ENCODE results near the gene SLC4A11.
A peak's percentile ranks its signal among the peaks of the same experiment; 100 is the strongest.
"Not testable (repeated sequence)": the region's sequence is repeated elsewhere in the genome, so short reads cannot be mapped to it uniquely, and the experiment has no call there.

Gene SLC4A11

GRCh38 chr20:3227936-3228749 lies 10.8 kb downstream of the SLC4A11 start:
- Mint-ChIP-seq H3K4me3 (no peak overlapping the region), H3K9me3 (no peaks in the 10 kb centered on the region), H3K36me3 (ENCODE audit: low read depth) (peaks cover 2% of the 10 kb centered on the region), H3K27ac (no peak overlapping the region), H3K27me3 (ENCODE audit: low read depth) (no peaks in the 10 kb centered on the region), H3K4me1 (ENCODE audit: low read depth) (peaks cover under 1% of the 10 kb centered on the region)
- DNase-seq (ENCODE audit: low spot score), result no peak

GRCh38 chr20:3227506-3227905 lies 11.5 kb downstream of the SLC4A11 start:
- H3K9me3 Mint-ChIP-seq, result no peaks in the 10 kb centered on the region
- H3K4me3 Mint-ChIP-seq, result no peak overlapping the region
- peaks cover 3% of the 10 kb centered on the region for H3K36me3 Mint-ChIP-seq (ENCODE audit: low read depth)
- H3K27ac Mint-ChIP-seq, result no peak overlapping the region
- no peaks in the 10 kb centered on the region for H3K27me3 Mint-ChIP-seq (ENCODE audit: low read depth)
- DNase-seq (ENCODE audit: low spot score), result no peak
- peaks cover 7% of the 10 kb centered on the region for H3K4me1 Mint-ChIP-seq (ENCODE audit: low read depth)

- no peak overlapping the region for H3K27ac Mint-ChIP-seq
- no peak overlapping the region for H3K4me3 Mint-ChIP-seq
- peaks cover 5% of the 10 kb centered on the region for H3K36me3 Mint-ChIP-seq (ENCODE audit: low read depth)
Measured at GRCh38 chr20:3226864-3227263, 12.1 kb downstream of the SLC4A11 start.

GRCh38 chr20:3226093-3226492 lies 12.9 kb downstream of the SLC4A11 start:
- no peak overlapping the region for H3K27ac Mint-ChIP-seq
- H3K27me3 Mint-ChIP-seq (ENCODE audit: low read depth), result no peaks in the 10 kb centered on the region
- H3K4me1 Mint-ChIP-seq (ENCODE audit: low read depth), result peaks cover 8% of the 10 kb centered on the region
- no peaks in the 10 kb centered on the region for H3K9me3 Mint-ChIP-seq
- H3K4me3 Mint-ChIP-seq, result no peak overlapping the region
- DNase-seq (ENCODE audit: low spot score), result no peak
- peaks cover 13% of the 10 kb centered on the region for H3K36me3 Mint-ChIP-seq (ENCODE audit: low read depth)

More at GRCh38 chr20:3226864-3227263, 12.1 kb downstream of the SLC4A11 start:
- DNase-seq (ENCODE audit: low spot score), result no peak
- H3K9me3 Mint-ChIP-seq, result no peaks in the 10 kb centered on the region
- H3K27me3 Mint-ChIP-seq (ENCODE audit: low read depth), result no peaks in the 10 kb centered on the region
- H3K4me1 Mint-ChIP-seq (ENCODE audit: low read depth), result peaks cover 8% of the 10 kb centered on the region

- Mint-ChIP-seq H3K36me3 (ENCODE audit: low read depth) (peaks cover 17% of the 10 kb centered on the region), H3K27me3 (ENCODE audit: low read depth) (no peaks in the 10 kb centered on the region), H3K9me3 (no peaks in the 10 kb centered on the region), H3K4me3 (no peak overlapping the region), H3K27ac (no peak overlapping the region), H3K4me1 (ENCODE audit: low read depth) (peaks cover 8% of the 10 kb centered on the region)
- DNase-seq (ENCODE audit: low spot score), result no peak
Measured at GRCh38 chr20:3224681-3225421, 14.1 kb downstream of the SLC4A11 start.

GRCh38 chr20:3223994-3224680 lies 14.9 kb downstream of the SLC4A11 start:
- Mint-ChIP-seq H3K27me3 (ENCODE audit: low read depth) (no peaks in the 10 kb centered on the region), H3K9me3 (no peaks in the 10 kb centered on the region), H3K36me3 (ENCODE audit: low read depth) (peaks cover 17% of the 10 kb centered on the region), H3K27ac (no peak overlapping the region), H3K4me1 (ENCODE audit: low read depth) (peaks cover 8% of the 10 kb centered on the region), H3K4me3 (no peak overlapping the region)
- no peak for DNase-seq (ENCODE audit: low spot score)

GRCh38 chr20:3223651-3223993 lies 15.4 kb downstream of the SLC4A11 start:
- peaks cover 8% of the 10 kb centered on the region for H3K4me1 Mint-ChIP-seq (ENCODE audit: low read depth)
- H3K27ac Mint-ChIP-seq, result no peak overlapping the region
- H3K9me3 Mint-ChIP-seq, result no peaks in the 10 kb centered on the region
- no peak for DNase-seq (ENCODE audit: low spot score)
- H3K27me3 Mint-ChIP-seq (ENCODE audit: low read depth), result no peaks in the 10 kb centered on the region
- H3K36me3 Mint-ChIP-seq (ENCODE audit: low read depth), result peaks cover 17% of the 10 kb centered on the region
- H3K4me3 Mint-ChIP-seq, result no peak overlapping the region

- no peak for DNase-seq (ENCODE audit: low spot score)
- Mint-ChIP-seq H3K4me3 (no peak overlapping the region), H3K9me3 (no peaks in the 10 kb centered on the region), H3K36me3 (ENCODE audit: low read depth) (peaks cover 17% of the 10 kb centered on the region), H3K4me1 (ENCODE audit: low read depth) (peaks cover 8% of the 10 kb centered on the region), H3K27ac (peak overlapping the region; percentile 31), H3K27me3 (ENCODE audit: low read depth) (no peaks in the 10 kb centered on the region)
Measured at GRCh38 chr20:3222635-3223600, 16.1 kb downstream of the SLC4A11 start.

- DNase-seq (ENCODE audit: low spot score), result no peak
- H3K27me3 Mint-ChIP-seq (ENCODE audit: low read depth), result no peaks in the 10 kb centered on the region
- peaks cover 17% of the 10 kb centered on the region for H3K36me3 Mint-ChIP-seq (ENCODE audit: low read depth)
- H3K27ac Mint-ChIP-seq, result no peak overlapping the region
- peaks cover 8% of the 10 kb centered on the region for H3K4me1 Mint-ChIP-seq (ENCODE audit: low read depth)
- H3K9me3 Mint-ChIP-seq, result no peaks in the 10 kb centered on the region
- H3K4me3 Mint-ChIP-seq, result no peak overlapping the region
Measured at GRCh38 chr20:3221398-3222226, 17.4 kb downstream of the SLC4A11 start.

GRCh38 chr20:3218307-3218988 lies 20.5 kb downstream of the SLC4A11 start:
- H3K27ac Mint-ChIP-seq, result no peak overlapping the region
- peaks cover 20% of the 10 kb centered on the region for H3K36me3 Mint-ChIP-seq (ENCODE audit: low read depth)
- peaks cover 8% of the 10 kb centered on the region for H3K4me1 Mint-ChIP-seq (ENCODE audit: low read depth)

GRCh38 chr20:3215359-3215917 lies 23.6 kb downstream of the SLC4A11 start:
- H3K4me3 Mint-ChIP-seq; DNase-seq (ENCODE audit: low spot score); H3K27me3 Mint-ChIP-seq (ENCODE audit: low read depth); H3K36me3 Mint-ChIP-seq (ENCODE audit: low read depth); H3K27ac Mint-ChIP-seq; H3K4me1 Mint-ChIP-seq (ENCODE audit: low read depth); H3K9me3 Mint-ChIP-seq: not testable (repeated sequence)

More at GRCh38 chr20:3218307-3218988, 20.5 kb downstream of the SLC4A11 start:
- Mint-ChIP-seq H3K27me3 (ENCODE audit: low read depth) (no peaks in the 10 kb centered on the region), H3K4me3 (no peak overlapping the region), H3K9me3 (no peaks in the 10 kb centered on the region)
- peak; percentile 62 for DNase-seq (ENCODE audit: low spot score)

- H3K36me3 Mint-ChIP-seq (ENCODE audit: low read depth), result peaks cover 10% of the 10 kb centered on the region
- H3K4me1 Mint-ChIP-seq (ENCODE audit: low read depth), result peaks cover 12% of the 10 kb centered on the region
- H3K27me3 Mint-ChIP-seq (ENCODE audit: low read depth), result no peaks in the 10 kb centered on the region
- H3K4me3 Mint-ChIP-seq, result no peak overlapping the region
- H3K9me3 Mint-ChIP-seq, result no peaks in the 10 kb centered on the region
- no peak overlapping the region for H3K27ac Mint-ChIP-seq
- no peak for DNase-seq (ENCODE audit: low spot score)
Measured at GRCh38 chr20:3213226-3213625, 25.8 kb downstream of the SLC4A11 start.
